Lower leg skin (tissue), 3 donors: ENCODE measurements around the gene CNNM2.

Experiments
- CTCF ChIP-seq, 3 donors: fragments of 450-650 bp; IDR thresholded peaks; one replicate each; pipeline ENCODE4 v1.5.1; 2016; ENCODE audit warnings: antibody characterized with exemption in 3 of 3, mild to moderate bottlenecking in 3 of 3, moderate library complexity in 2 of 3
- POLR2A ChIP-seq, 2 donors: fragments of 450-650 bp; IDR thresholded peaks; one replicate each; pipeline ENCODE4 v1.6.1; 2016 to 2017; ENCODE audit warnings: antibody characterized with exemption in 2 of 2, mild to moderate bottlenecking in 1 of 2, moderate library complexity in 1 of 2

GRCh38 chr10:102935939-102936605 lies 18.0 kb downstream of the CNNM2 start:
- TF ChIP-seq CTCF (IDR thresholded peaks at IDR 0.05) (no peak), POLR2A (IDR thresholded peaks at IDR 0.05) (no peak)
